ENCODE results near the gene TOX4.
"Not testable (repeated sequence)": the region's sequence is repeated elsewhere in the genome, so short reads cannot be mapped to it uniquely, and the experiment has no call there.

Gene TOX4

GRCh38 chr14:21535545-21536417, 58.8 kb downstream of the TOX4 start:
- DNase-seq (ENCODE audit: low spot score) = no peak

- DNase-seq (ENCODE audit: low spot score) = no peak
These were observed 59.6 kb downstream of the TOX4 start for GRCh38 chr14:21536418-21537089.

GRCh38 chr14:21537090-21537424, 60.1 kb downstream of the TOX4 start:
- DNase-seq (ENCODE audit: low spot score) = no peak

GRCh38 chr14:21539189-21539940, 62.4 kb downstream of the TOX4 start:
- no peak for DNase-seq (ENCODE audit: low spot score)

- DNase-seq (ENCODE audit: low spot score) = no peak
These were observed 64.5 kb downstream of the TOX4 start for GRCh38 chr14:21541413-21542074.

GRCh38 chr14:21543521-21543960, 66.5 kb downstream of the TOX4 start:
- DNase-seq (ENCODE audit: low spot score) = no peak

GRCh38 chr14:21543963-21544362, 67.0 kb downstream of the TOX4 start:
- DNase-seq (ENCODE audit: low spot score) = no peak

GRCh38 chr14:21544588-21544987, 67.6 kb downstream of the TOX4 start:
- DNase-seq (ENCODE audit: low spot score) = not testable (repeated sequence)

Measured in cerebellar cortex (tissue), 1 donor.